ENCODE data around the gene TSPAN17.

TSPAN17 gene

DNA sequence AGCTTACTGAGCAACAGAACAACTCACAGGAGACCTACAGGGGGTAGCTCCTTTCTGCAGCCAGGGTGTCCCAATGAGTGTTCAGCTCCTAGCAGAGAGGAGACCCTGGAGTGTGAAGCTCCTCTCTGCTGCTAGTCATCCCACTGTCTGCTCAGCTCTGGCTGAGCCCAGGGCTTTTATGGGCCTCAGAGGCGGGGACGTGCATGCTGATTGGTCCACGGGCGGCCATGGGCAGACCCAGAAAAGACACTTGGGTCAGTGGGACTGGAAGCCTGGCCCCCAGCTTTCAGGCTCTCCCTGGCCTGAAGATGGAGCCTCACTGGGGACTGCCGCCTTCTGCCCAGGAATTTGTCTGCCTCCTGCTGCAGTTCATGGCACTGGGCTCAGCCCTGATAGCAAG is 40.6 kb downstream of the TSPAN17 start:
- TF ChIP-seq, protein P1, sequence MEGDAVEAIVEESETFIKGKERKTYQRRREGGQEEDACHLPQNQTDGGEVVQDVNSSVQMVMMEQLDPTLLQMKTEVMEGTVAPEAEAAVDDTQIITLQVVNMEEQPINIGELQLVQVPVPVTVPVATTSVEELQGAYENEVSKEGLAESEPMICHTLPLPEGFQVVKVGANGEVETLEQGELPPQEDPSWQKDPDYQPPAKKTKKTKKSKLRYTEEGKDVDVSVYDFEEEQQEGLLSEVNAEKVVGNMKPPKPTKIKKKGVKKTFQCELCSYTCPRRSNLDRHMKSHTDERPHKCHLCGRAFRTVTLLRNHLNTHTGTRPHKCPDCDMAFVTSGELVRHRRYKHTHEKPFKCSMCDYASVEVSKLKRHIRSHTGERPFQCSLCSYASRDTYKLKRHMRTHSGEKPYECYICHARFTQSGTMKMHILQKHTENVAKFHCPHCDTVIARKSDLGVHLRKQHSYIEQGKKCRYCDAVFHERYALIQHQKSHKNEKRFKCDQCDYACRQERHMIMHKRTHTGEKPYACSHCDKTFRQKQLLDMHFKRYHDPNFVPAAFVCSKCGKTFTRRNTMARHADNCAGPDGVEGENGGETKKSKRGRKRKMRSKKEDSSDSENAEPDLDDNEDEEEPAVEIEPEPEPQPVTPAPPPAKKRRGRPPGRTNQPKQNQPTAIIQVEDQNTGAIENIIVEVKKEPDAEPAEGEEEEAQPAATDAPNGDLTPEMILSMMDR (conservative IDR thresholded peaks at IDR 0.05; ENCODE audit: low read depth, low read length), result no peak
- H3K27me3 ChIP-seq (ENCODE audit: insufficient read depth, low read depth), result no peaks in the 10 kb centered on the region; the same call in 1 of the 2 replicates

DNA sequence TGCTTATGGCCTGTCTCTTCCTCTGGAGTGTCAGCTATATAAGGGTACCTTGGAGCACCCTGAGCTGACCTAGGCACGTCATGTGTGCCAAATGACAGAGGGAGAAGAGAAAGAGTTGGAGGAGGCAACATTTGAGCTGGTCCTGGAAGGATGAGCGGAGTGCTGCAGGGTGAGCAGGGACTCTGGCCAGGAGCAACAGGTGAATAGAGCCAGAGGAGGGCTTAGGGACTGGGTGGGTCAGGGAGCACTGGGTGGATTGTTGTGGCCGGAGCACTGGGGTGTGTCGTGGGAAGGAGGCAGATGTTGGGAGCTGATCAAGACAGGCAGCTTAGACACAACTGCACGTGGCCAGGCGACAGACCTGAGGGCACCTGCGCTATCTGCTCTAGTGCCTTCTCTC is 43.6 kb downstream of the TSPAN17 start:
- Histone ChIP-seq H2AFZ (ENCODE audit: low read depth) (no peak overlapping the region), H4K20me1 (ENCODE audit: insufficient read depth) (no peaks in the 10 kb centered on the region), H3K9ac (no peak overlapping the region), H3K79me2 (ENCODE audit: insufficient read depth, low read depth) (no peaks in the 10 kb centered on the region), H3K4me2 (no peak overlapping the region), H3K27me3 (ENCODE audit: insufficient read depth, low read depth) (peaks cover 15% of the 10 kb centered on the region; the same call in 1 of the 2 replicates), H3K4me3 (IDR thresholded peaks at IDR 0.05; ENCODE audit: insufficient read depth, low read depth, low read length) (no peak overlapping the region), H3K36me3 (ENCODE audit: insufficient read depth) (no peaks in the 10 kb centered on the region), H3K27ac (no peak overlapping the region), H3K4me1 (ENCODE audit: low read depth, poor library complexity, severe bottlenecking) (no peaks in the 10 kb centered on the region)
- TF ChIP-seq, protein P1 (conservative IDR thresholded peaks at IDR 0.05; ENCODE audit: low read depth, low read length), result no peak

More for the DNA sequence above, 40.6 kb downstream of the TSPAN17 start:
- Histone ChIP-seq H4K20me1 (ENCODE audit: insufficient read depth) (no peaks in the 10 kb centered on the region), H3K27ac (no peak overlapping the region), H3K9ac (no peak overlapping the region), H3K4me3 (IDR thresholded peaks at IDR 0.05; ENCODE audit: insufficient read depth, low read depth, low read length) (no peak overlapping the region), H3K36me3 (ENCODE audit: insufficient read depth) (no peaks in the 10 kb centered on the region), H3K4me2 (no peak overlapping the region), H3K4me1 (ENCODE audit: low read depth, poor library complexity, severe bottlenecking) (no peaks in the 10 kb centered on the region), H2AFZ (ENCODE audit: low read depth) (no peak overlapping the region), H3K79me2 (ENCODE audit: insufficient read depth, low read depth) (no peaks in the 10 kb centered on the region)

DNA sequence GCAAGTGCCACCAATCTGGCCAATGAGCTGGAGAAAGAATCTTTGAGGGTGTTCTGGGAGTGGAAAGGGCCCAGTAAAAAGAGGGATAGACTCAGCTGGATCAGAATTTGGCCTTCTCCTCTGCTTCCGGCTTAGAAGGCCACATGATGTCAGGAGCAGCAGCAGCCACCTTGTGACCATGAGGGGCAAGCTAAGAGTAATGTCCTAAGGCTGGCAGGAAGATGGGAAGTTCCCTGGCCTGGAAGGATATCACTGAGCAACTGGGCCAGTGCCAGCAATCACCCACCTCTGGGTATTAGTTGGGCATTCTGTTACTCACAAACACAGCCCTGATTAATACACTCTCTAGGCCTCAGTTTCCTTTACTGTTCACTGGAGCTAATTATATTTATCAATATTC is 44.2 kb downstream of the TSPAN17 start:
- Histone ChIP-seq H4K20me1 (ENCODE audit: insufficient read depth) (no peaks in the 10 kb centered on the region), H3K9ac (no peak overlapping the region), H3K4me1 (ENCODE audit: low read depth, poor library complexity, severe bottlenecking) (no peaks in the 10 kb centered on the region), H3K27ac (no peak overlapping the region), H2AFZ (ENCODE audit: low read depth) (no peak overlapping the region), H3K4me2 (no peak overlapping the region), H3K4me3 (IDR thresholded peaks at IDR 0.05; ENCODE audit: insufficient read depth, low read depth, low read length) (no peak overlapping the region), H3K27me3 (ENCODE audit: insufficient read depth, low read depth) (peaks cover 16% of the 10 kb centered on the region; the same call in 1 of the 2 replicates), H3K36me3 (ENCODE audit: insufficient read depth) (no peaks in the 10 kb centered on the region), H3K79me2 (ENCODE audit: insufficient read depth, low read depth) (no peaks in the 10 kb centered on the region)
- TF ChIP-seq, protein P1 (conservative IDR thresholded peaks at IDR 0.05; ENCODE audit: low read depth, low read length), result no peak

DNA sequence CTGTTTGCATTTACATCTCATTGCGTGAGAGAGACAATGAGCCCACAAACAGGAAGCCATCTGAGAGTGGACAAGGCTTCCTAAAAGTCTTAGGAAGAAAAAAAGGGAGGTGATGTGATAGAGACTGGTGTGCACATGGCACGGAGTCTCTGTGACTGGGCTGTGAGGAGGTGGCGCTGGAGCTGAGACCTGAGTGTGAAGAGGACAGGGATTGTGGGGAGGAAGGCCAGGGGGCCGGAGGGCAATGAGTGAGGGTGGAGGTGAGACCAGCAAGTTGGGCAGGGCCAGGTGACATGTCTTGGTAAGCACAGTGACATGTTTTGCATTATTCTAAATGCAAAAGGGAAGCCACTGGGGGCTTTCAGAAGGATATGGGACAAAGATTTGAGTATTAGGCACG is 45.0 kb downstream of the TSPAN17 start:
- H2AFZ ChIP-seq (ENCODE audit: low read depth), result no peak overlapping the region
- no peaks in the 10 kb centered on the region for H3K4me1 ChIP-seq (ENCODE audit: low read depth, poor library complexity, severe bottlenecking)
- no peaks in the 10 kb centered on the region for H3K79me2 ChIP-seq (ENCODE audit: insufficient read depth, low read depth)
- H3K36me3 ChIP-seq (ENCODE audit: insufficient read depth), result no peaks in the 10 kb centered on the region
- no peak overlapping the region for H3K4me3 ChIP-seq (IDR thresholded peaks at IDR 0.05; ENCODE audit: insufficient read depth, low read depth, low read length)
- peaks cover 16% of the 10 kb centered on the region; the same call in 1 of the 2 replicates for H3K27me3 ChIP-seq (ENCODE audit: insufficient read depth, low read depth)
- TF ChIP-seq, protein P1 (conservative IDR thresholded peaks at IDR 0.05; ENCODE audit: low read depth, low read length), result no peak
- H3K4me2 ChIP-seq, result no peak overlapping the region
- H3K9ac ChIP-seq, result no peak overlapping the region
- no peaks in the 10 kb centered on the region for H4K20me1 ChIP-seq (ENCODE audit: insufficient read depth)
- H3K27ac ChIP-seq, result no peak overlapping the region

All from KMS-11 (cell line).